ENCODE results near the gene SDK1.
"Not testable (repeated sequence)": the region's sequence is repeated elsewhere in the genome, so short reads cannot be mapped to it uniquely, and the experiment has no call there.

SDK1 gene

GRCh38 chr7:4244041-4244440 is 943.0 kb downstream of the SDK1 start:
- Mint-ChIP-seq H3K4me3 (no peak overlapping the region), H3K4me1 (ENCODE audit: low read depth) (peaks cover 17% of the 10 kb centered on the region), H3K9me3 (ENCODE audit: low read depth) (no peaks in the 10 kb centered on the region), H3K27ac (no peak overlapping the region), H3K36me3 (peaks cover 4% of the 10 kb centered on the region), H3K27me3 (no peaks in the 10 kb centered on the region)

- H3K9me3 Mint-ChIP-seq (ENCODE audit: low read depth) = no peaks in the 10 kb centered on the region
- H3K4me3 Mint-ChIP-seq = no peak overlapping the region
- H3K36me3 Mint-ChIP-seq = peaks cover 4% of the 10 kb centered on the region
- no peak overlapping the region for H3K27ac Mint-ChIP-seq
- H3K4me1 Mint-ChIP-seq (ENCODE audit: low read depth) = peaks cover 17% of the 10 kb centered on the region
- H3K27me3 Mint-ChIP-seq = no peaks in the 10 kb centered on the region
Observed at GRCh38 chr7:4244635-4245034, 943.6 kb downstream of the SDK1 start.

- H3K4me1 Mint-ChIP-seq (ENCODE audit: low read depth) = peaks cover 13% of the 10 kb centered on the region
- H3K9me3 Mint-ChIP-seq (ENCODE audit: low read depth) = no peaks in the 10 kb centered on the region
- H3K27ac Mint-ChIP-seq = no peak overlapping the region
- H3K27me3 Mint-ChIP-seq = no peaks in the 10 kb centered on the region
- peaks cover 4% of the 10 kb centered on the region for H3K36me3 Mint-ChIP-seq
- no peak overlapping the region for H3K4me3 Mint-ChIP-seq
Observed at GRCh38 chr7:4245135-4245865, 944.2 kb downstream of the SDK1 start.

- Mint-ChIP-seq H3K4me3 (no peak overlapping the region), H3K27ac (no peak overlapping the region), H3K4me1 (ENCODE audit: low read depth) (peaks cover 8% of the 10 kb centered on the region)
Observed at GRCh38 chr7:4245866-4246470, 944.9 kb downstream of the SDK1 start.

GRCh38 chr7:4246536-4246935 is 945.5 kb downstream of the SDK1 start:
- no peak overlapping the region for H3K27ac Mint-ChIP-seq
- no peak overlapping the region for H3K4me3 Mint-ChIP-seq
- H3K27me3 Mint-ChIP-seq = peaks cover 1% of the 10 kb centered on the region
- H3K36me3 Mint-ChIP-seq = peaks cover 4% of the 10 kb centered on the region
- peaks cover 8% of the 10 kb centered on the region for H3K9me3 Mint-ChIP-seq (ENCODE audit: low read depth)
- H3K4me1 Mint-ChIP-seq (ENCODE audit: low read depth) = peaks cover 3% of the 10 kb centered on the region

More at GRCh38 chr7:4245866-4246470, 944.9 kb downstream of the SDK1 start:
- Mint-ChIP-seq H3K36me3 (peaks cover 4% of the 10 kb centered on the region), H3K9me3 (ENCODE audit: low read depth) (peaks cover 2% of the 10 kb centered on the region), H3K27me3 (peaks cover 1% of the 10 kb centered on the region)

- Mint-ChIP-seq H3K9me3 (ENCODE audit: low read depth) (peaks cover 11% of the 10 kb centered on the region), H3K4me1 (ENCODE audit: low read depth) (no peaks in the 10 kb centered on the region), H3K4me3 (no peak overlapping the region), H3K27me3 (peaks cover 1% of the 10 kb centered on the region), H3K36me3 (peaks cover 4% of the 10 kb centered on the region), H3K27ac (no peak overlapping the region)
Observed at GRCh38 chr7:4247106-4247876, 946.2 kb downstream of the SDK1 start.

GRCh38 chr7:4248295-4248694 is 947.2 kb downstream of the SDK1 start:
- Mint-ChIP-seq H3K9me3 (ENCODE audit: low read depth) (peaks cover 15% of the 10 kb centered on the region), H3K4me1 (ENCODE audit: low read depth) (no peaks in the 10 kb centered on the region), H3K36me3 (peaks cover 4% of the 10 kb centered on the region), H3K27me3 (peaks cover 1% of the 10 kb centered on the region), H3K4me3 (no peak overlapping the region), H3K27ac (no peak overlapping the region)

- Mint-ChIP-seq H3K27ac (no peak overlapping the region), H3K4me1 (ENCODE audit: low read depth) (no peaks in the 10 kb centered on the region), H3K36me3 (peaks cover 4% of the 10 kb centered on the region), H3K27me3 (peaks cover 1% of the 10 kb centered on the region), H3K4me3 (no peak overlapping the region), H3K9me3 (ENCODE audit: low read depth) (peaks cover 24% of the 10 kb centered on the region)
Observed at GRCh38 chr7:4249241-4249640, 948.2 kb downstream of the SDK1 start.

DNA sequence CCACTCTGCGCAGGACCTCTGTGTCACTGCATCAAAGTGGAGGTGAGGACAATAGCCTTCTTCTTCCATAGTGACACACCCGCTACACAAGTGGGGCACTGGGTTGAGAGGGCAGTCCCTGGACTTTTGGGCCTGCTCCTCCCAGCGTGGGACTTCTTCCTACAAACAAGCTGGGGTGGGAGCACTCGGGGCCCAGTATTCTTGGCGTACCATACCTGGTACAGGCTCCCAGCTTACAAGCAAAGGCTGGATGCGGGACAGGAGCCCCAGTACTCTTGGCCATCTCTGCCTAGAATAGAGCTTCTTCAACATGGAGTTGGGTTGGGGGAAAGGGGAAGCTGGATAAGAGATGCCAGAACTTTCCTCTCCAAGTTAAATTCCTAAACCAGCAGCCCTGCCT is 954.3 kb downstream of the SDK1 start:
- Mint-ChIP-seq H3K4me3 (no peak overlapping the region), H3K9me3 (ENCODE audit: low read depth) (peaks cover 24% of the 10 kb centered on the region), H3K4me1 (ENCODE audit: low read depth) (no peaks in the 10 kb centered on the region), H3K27ac (no peak overlapping the region), H3K27me3 (peaks cover 3% of the 10 kb centered on the region), H3K36me3 (peaks cover 3% of the 10 kb centered on the region)

GRCh38 chr7:4256286-4256685 is 955.2 kb downstream of the SDK1 start:
- Mint-ChIP-seq H3K27me3 (peaks cover 2% of the 10 kb centered on the region), H3K9me3 (ENCODE audit: low read depth) (peaks cover 19% of the 10 kb centered on the region), H3K4me1 (ENCODE audit: low read depth) (no peaks in the 10 kb centered on the region), H3K36me3 (peaks cover 3% of the 10 kb centered on the region), H3K27ac (no peak overlapping the region), H3K4me3 (no peak overlapping the region)

DNA sequence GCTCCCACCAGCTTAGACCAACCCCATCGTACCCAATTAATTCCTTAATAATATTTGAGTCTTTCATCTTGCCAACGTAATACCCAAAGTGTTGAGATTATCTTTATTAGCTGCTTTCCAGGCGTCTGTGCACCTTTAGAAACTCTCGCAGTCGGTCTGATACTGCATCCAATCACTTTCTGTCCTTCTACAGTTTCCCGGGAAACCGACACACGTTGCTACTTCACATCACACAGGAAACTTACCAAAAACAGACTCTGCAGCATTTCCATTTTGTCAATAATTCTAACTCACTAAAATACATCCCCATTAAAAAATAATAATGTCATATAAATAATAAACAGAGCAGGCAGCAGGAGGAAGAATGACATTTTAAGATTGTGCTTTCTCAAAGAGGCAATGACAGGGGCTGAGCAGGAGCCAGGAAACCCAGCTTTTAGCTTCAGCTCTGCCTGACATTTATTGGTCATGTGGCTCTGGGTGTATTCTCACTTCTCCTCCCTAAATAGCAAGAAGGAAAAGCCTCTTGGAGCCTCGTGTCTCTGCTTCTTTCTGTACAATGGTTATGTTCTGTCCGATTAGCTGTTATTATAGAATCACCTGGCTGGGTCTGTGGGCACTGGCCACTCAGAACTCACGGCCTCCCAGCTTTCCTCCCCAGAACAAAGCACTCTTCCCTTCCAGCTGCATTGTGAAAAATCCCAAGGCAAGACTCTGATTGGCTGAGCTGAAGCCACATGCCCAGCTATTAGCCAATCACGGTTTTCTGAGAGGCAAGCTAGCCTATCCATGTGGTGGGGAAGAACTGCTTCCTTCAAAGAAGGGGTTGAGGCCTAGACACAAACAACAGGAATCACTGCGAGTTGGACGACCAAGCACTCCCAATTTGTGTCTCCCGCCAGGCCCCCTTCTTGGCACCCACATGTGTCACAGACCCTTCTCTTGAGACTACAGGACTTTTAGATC is 956.4 kb downstream of the SDK1 start:
- Mint-ChIP-seq H3K36me3 (peaks cover 3% of the 10 kb centered on the region), H3K27ac (no peak overlapping the region), H3K4me1 (ENCODE audit: low read depth) (no peaks in the 10 kb centered on the region), H3K4me3 (no peak overlapping the region), H3K9me3 (ENCODE audit: low read depth) (peaks cover 13% of the 10 kb centered on the region), H3K27me3 (peaks cover 2% of the 10 kb centered on the region)

- H3K4me3 Mint-ChIP-seq; H3K27ac Mint-ChIP-seq; H3K9me3 Mint-ChIP-seq (ENCODE audit: low read depth); H3K4me1 Mint-ChIP-seq (ENCODE audit: low read depth); H3K27me3 Mint-ChIP-seq; H3K36me3 Mint-ChIP-seq: not testable (repeated sequence)
Observed at GRCh38 chr7:4260116-4260515, 959.1 kb downstream of the SDK1 start.

- peaks cover 2% of the 10 kb centered on the region for H3K27me3 Mint-ChIP-seq
- no peaks in the 10 kb centered on the region for H3K4me1 Mint-ChIP-seq (ENCODE audit: low read depth)
- no peak overlapping the region for H3K27ac Mint-ChIP-seq
- no peaks in the 10 kb centered on the region for H3K9me3 Mint-ChIP-seq (ENCODE audit: low read depth)
- H3K4me3 Mint-ChIP-seq = no peak overlapping the region
- no peaks in the 10 kb centered on the region for H3K36me3 Mint-ChIP-seq
Observed at GRCh38 chr7:4260867-4261600, 960.0 kb downstream of the SDK1 start.

DNA sequence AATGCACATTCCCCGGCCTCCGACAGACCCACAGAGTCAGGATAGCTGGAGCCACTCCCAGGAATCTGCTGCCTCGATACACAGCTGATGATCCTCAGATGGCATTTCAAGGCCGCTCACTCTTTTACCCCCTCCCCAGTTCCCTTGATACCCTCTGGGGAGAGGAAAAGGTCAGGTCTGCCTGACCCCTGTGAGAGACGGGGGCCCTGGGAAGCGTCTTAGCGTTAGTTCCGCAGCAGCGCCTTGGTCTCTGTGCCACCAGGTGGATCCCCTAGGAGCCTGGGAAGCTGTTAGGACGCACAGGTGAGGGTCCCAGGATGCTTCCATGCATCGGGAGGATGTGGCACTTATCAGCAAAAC is 960.5 kb downstream of the SDK1 start:
- Mint-ChIP-seq H3K27ac (no peak overlapping the region), H3K4me3 (no peak overlapping the region), H3K4me1 (ENCODE audit: low read depth) (no peaks in the 10 kb centered on the region), H3K36me3 (no peaks in the 10 kb centered on the region), H3K9me3 (ENCODE audit: low read depth) (no peaks in the 10 kb centered on the region), H3K27me3 (peaks cover 2% of the 10 kb centered on the region)

Data from activated naive CD8-positive, alpha-beta T cell (primary cell).